ENCODE data around the gene PKIG.

PKIG gene

GRCh38 chr20:44629542-44629941 is 47.2 kb downstream of the PKIG start:
- TF ChIP-seq SIN3A (IDR thresholded peaks at IDR 0.05; ENCODE audit: borderline replicate concordance, insufficient read depth, low read length) (no peak), FOXP2 (optimal IDR thresholded peaks at IDR 0.05; ENCODE audit: borderline replicate concordance, extremely low read depth, extremely low read length, insufficient read depth) (no peak), REST (IDR thresholded peaks at IDR 0.05; ENCODE audit: insufficient read depth in 1 of 2, low read depth in 2 of 2, low read length in 2 of 2) (no peak), TAF1 (IDR thresholded peaks at IDR 0.05; ENCODE audit: borderline replicate concordance, insufficient read depth, low read length) (no peak), POLR2AphosphoS5 (IDR thresholded peaks at IDR 0.05; ENCODE audit: low read depth, low read length) (no peak)

GRCh38 chr20:44630297-44630696 is 47.9 kb downstream of the PKIG start:
- TF ChIP-seq SIN3A (IDR thresholded peaks at IDR 0.05; ENCODE audit: borderline replicate concordance, insufficient read depth, low read length) (no peak), TAF1 (IDR thresholded peaks at IDR 0.05; ENCODE audit: borderline replicate concordance, insufficient read depth, low read length) (no peak), REST (IDR thresholded peaks at IDR 0.05; ENCODE audit: insufficient read depth in 1 of 2, low read depth in 2 of 2, low read length in 2 of 2) (no peak), POLR2AphosphoS5 (IDR thresholded peaks at IDR 0.05; ENCODE audit: low read depth, low read length) (no peak), FOXP2 (optimal IDR thresholded peaks at IDR 0.05; ENCODE audit: borderline replicate concordance, extremely low read depth, extremely low read length, insufficient read depth) (no peak)

- TF ChIP-seq TAF1 (IDR thresholded peaks at IDR 0.05; ENCODE audit: borderline replicate concordance, insufficient read depth, low read length) (no peak), REST (IDR thresholded peaks at IDR 0.05; ENCODE audit: insufficient read depth in 1 of 2, low read depth in 2 of 2, low read length in 2 of 2) (no peak), FOXP2 (optimal IDR thresholded peaks at IDR 0.05; ENCODE audit: borderline replicate concordance, extremely low read depth, extremely low read length, insufficient read depth) (no peak), SIN3A (IDR thresholded peaks at IDR 0.05; ENCODE audit: borderline replicate concordance, insufficient read depth, low read length) (no peak), POLR2AphosphoS5 (IDR thresholded peaks at IDR 0.05; ENCODE audit: low read depth, low read length) (no peak)
Measured at GRCh38 chr20:44632103-44632752, 49.8 kb downstream of the PKIG start.

GRCh38 chr20:44633187-44633810 is 50.9 kb downstream of the PKIG start:
- TF ChIP-seq TAF1 (IDR thresholded peaks at IDR 0.05; ENCODE audit: borderline replicate concordance, insufficient read depth, low read length) (no peak), POLR2AphosphoS5 (IDR thresholded peaks at IDR 0.05; ENCODE audit: low read depth, low read length) (no peak), SIN3A (IDR thresholded peaks at IDR 0.05; ENCODE audit: borderline replicate concordance, insufficient read depth, low read length) (no peak), FOXP2 (optimal IDR thresholded peaks at IDR 0.05; ENCODE audit: borderline replicate concordance, extremely low read depth, extremely low read length, insufficient read depth) (no peak), REST (IDR thresholded peaks at IDR 0.05; ENCODE audit: insufficient read depth in 1 of 2, low read depth in 2 of 2, low read length in 2 of 2) (no peak)
